GM10266 (cell line): ENCODE data around the gene IQSEC1.

ENCODE experiments used
- DNase-seq: peaks from one replicate; pipeline ENCODE4 v3.0.0; 2012; ENCODE audit errors: extremely low spot score
- CTCF ChIP-seq: IDR thresholded peaks from 2 replicates; pipeline ENCODE4 v1.5.1; 2012; ENCODE audit warnings: mild to moderate bottlenecking, low read depth; ENCODE audit not compliant: control insufficient read depth, insufficient read depth; ENCODE audit errors: missing control alignments

IQSEC1 gene

GRCh38 chr3:13116426-13116825 is 43.2 kb upstream of the IQSEC1 start:
- TF ChIP-seq CTCF: no peak
- DNase-seq: no peak

GRCh38 chr3:13115991-13116390 is 42.8 kb upstream of the IQSEC1 start:
- TF ChIP-seq CTCF: no peak
- no peak for DNase-seq

GRCh38 chr3:13115576-13115910 is 42.3 kb upstream of the IQSEC1 start:
- no peak for DNase-seq
- no peak for TF ChIP-seq CTCF

- no peak for DNase-seq
- TF ChIP-seq CTCF: no peak
These were observed 41.8 kb upstream of the IQSEC1 start for GRCh38 chr3:13114811-13115575.

GRCh38 chr3:13113346-13114330 is 40.4 kb upstream of the IQSEC1 start:
- TF ChIP-seq CTCF: peak; percentile 7
- no peak for DNase-seq

GRCh38 chr3:13112521-13113345 is 39.5 kb upstream of the IQSEC1 start:
- no peak for DNase-seq
- no peak for TF ChIP-seq CTCF
